ENCODE measurements around the gene DGKA.
"Not testable (repeated sequence)": the region's sequence is repeated elsewhere in the genome, so short reads cannot be mapped to it uniquely, and the experiment has no call there.

DNA sequence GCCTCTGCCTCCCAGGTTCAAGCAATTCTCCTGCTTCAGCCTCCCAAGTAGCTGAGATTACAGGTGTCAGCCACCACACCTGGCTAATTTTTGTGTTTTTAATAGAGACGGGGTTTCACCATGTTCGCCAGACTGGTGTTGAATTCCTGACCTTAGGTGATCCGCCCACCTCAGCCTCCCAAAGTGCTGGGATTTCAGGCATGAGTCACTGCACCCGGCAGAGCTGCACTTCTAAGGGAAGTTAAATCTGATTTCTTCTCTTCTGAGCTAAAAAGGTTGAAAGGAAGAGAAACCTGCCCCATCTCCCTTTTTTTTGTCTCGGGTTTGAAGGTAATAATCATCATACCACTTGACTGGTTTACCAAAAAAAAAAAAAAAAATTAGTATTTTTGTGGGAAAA lies 50.9 kb downstream of the DGKA start:
- not testable (repeated sequence) for TF ChIP-seq RFX5 (IDR thresholded peaks at IDR 0.05; ENCODE audit: low read depth, low read length); SIX1 (CRISPR knock-in tag; IDR thresholded peaks at IDR 0.05; ENCODE audit: borderline replicate concordance); FOSL1 (CRISPR knock-in tag; IDR thresholded peaks at IDR 0.05; ENCODE audit: borderline replicate concordance); ELF4 (CRISPR knock-in tag; IDR thresholded peaks at IDR 0.05; ENCODE audit: borderline replicate concordance); BRCA1 (CRISPR knock-in tag; IDR thresholded peaks at IDR 0.05); POLR2A (IDR thresholded peaks at IDR 0.05; ENCODE audit: insufficient read depth in 1 of 2, low read depth in 2 of 2, low read length in 2 of 2)
- TF ChIP-seq, protein P1, sequence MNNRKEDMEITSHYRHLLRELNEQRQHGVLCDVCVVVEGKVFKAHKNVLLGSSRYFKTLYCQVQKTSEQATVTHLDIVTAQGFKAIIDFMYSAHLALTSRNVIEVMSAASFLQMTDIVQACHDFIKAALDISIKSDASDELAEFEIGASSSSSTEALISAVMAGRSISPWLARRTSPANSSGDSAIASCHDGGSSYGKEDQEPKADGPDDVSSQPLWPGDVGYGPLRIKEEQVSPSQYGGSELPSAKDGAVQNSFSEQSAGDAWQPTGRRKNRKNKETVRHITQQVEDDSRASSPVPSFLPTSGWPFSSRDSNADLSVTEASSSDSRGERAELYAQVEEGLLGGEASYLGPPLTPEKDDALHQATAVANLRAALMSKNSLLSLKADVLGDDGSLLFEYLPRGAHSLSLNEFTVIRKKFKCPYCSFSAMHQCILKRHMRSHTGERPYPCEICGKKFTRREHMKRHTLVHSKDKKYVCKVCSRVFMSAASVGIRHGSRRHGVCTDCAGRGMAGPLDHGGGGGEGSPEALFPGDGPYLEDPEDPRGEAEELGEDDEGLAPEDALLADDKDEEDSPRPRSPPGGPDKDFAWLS (CRISPR knock-in tag; IDR thresholded peaks at IDR 0.05; ENCODE audit: borderline replicate concordance) = not testable (repeated sequence)
- TF ChIP-seq, protein P2, sequence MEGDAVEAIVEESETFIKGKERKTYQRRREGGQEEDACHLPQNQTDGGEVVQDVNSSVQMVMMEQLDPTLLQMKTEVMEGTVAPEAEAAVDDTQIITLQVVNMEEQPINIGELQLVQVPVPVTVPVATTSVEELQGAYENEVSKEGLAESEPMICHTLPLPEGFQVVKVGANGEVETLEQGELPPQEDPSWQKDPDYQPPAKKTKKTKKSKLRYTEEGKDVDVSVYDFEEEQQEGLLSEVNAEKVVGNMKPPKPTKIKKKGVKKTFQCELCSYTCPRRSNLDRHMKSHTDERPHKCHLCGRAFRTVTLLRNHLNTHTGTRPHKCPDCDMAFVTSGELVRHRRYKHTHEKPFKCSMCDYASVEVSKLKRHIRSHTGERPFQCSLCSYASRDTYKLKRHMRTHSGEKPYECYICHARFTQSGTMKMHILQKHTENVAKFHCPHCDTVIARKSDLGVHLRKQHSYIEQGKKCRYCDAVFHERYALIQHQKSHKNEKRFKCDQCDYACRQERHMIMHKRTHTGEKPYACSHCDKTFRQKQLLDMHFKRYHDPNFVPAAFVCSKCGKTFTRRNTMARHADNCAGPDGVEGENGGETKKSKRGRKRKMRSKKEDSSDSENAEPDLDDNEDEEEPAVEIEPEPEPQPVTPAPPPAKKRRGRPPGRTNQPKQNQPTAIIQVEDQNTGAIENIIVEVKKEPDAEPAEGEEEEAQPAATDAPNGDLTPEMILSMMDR (CRISPR knock-in tag; IDR thresholded peaks at IDR 0.05) = not testable (repeated sequence)
